B cell (primary cell): ENCODE measurements around the gene IL4R. TPM values are rescaled to one million over a fixed set of nuclear protein-coding genes. Genes with fewer than 3 reads are reported as not detected.

Experiments
- ATAC-seq: fragments of 200-7000 bp; cut with Tn5 transposase; one replicate; pipeline ENCODE4 v1.10.0; 2021; ENCODE audit warnings: low read depth, mild to moderate bottlenecking, moderate number of reproducible peaks, moderate library complexity
- CTCF ChIA-PET: fragments of 350-600 bp; sonication (Branson Sonifier 250); formaldehyde crosslinking; loops from one replicate; lab custom pipeline; 2021; ENCODE audit warnings: antibody characterized with exemption, inconsistent platforms; lab: Charles Lee
- POLR2A ChIA-PET: fragments of 350-600 bp; sonication (Branson Sonifier 250); formaldehyde crosslinking; loops from one replicate; lab custom pipeline; 2021; ENCODE audit warnings: antibody characterized with exemption; lab: Charles Lee
- DNase-seq: peaks from one replicate; pipeline ENCODE4 v3.0.0; 2013
- H2AFZ ChIP-seq: 2 replicates; pipeline ENCODE4 v1.6.1; 2012; ENCODE audit warnings: mild to moderate bottlenecking, low read depth, low read length; ENCODE audit not compliant: insufficient read depth, poor library complexity, severe bottlenecking
- H3K27ac ChIP-seq, 2 donors: 1 replicate in 1 of 2; 2 replicates in 1 of 2; pipeline ENCODE4 v1.5.1; 2012 to 2013; ENCODE audit warnings: low read length in 2 of 2, mild to moderate bottlenecking in 2 of 2, moderate library complexity in 1 of 2
- H3K27me3 ChIP-seq, 4 experiments: fragments of 200-600 bp in 1 of 4; sonication (generic) in 1 of 4; replicated peaks in 1 of 4; 1 replicate in 2 of 4; 2 replicates in 2 of 4; pipeline versions ENCODE4 v1.6.1 to v1.7.0; 2013 to 2016; ENCODE audit warnings: low read length in 3 of 4, mild to moderate bottlenecking in 2 of 4, mixed read lengths in 1 of 4, moderate library complexity in 1 of 4; ENCODE audit not compliant: insufficient read depth in 4 of 4, control insufficient read depth in 3 of 4; ENCODE audit errors: control extremely low read depth in 1 of 4
- H3K36me3 ChIP-seq, 2 experiments: replicated peaks in 1 of 2; 1 replicate in 1 of 2; 2 replicates in 1 of 2; pipeline versions ENCODE4 v1.6.1 to v1.7.1; 2013; ENCODE audit warnings: low read length in 1 of 2; ENCODE audit not compliant: insufficient read depth in 2 of 2, control insufficient read depth in 1 of 2; ENCODE audit errors: control extremely low read depth in 1 of 2, extremely low read depth in 1 of 2
- H3K4me1 ChIP-seq, 2 donors: fragments of 200-600 bp in 1 of 2; sonication (generic) in 1 of 2; 1 replicate in 1 of 2; 2 replicates in 1 of 2; pipeline versions ENCODE4 v1.5.1 to v1.6.1; 2013 to 2017; ENCODE audit warnings: low read length in 2 of 2; ENCODE audit not compliant: control insufficient read depth in 2 of 2, insufficient read depth in 2 of 2
- H3K4me2 ChIP-seq: replicated peaks from 2 replicates; pipeline ENCODE3; 2012; ENCODE audit warnings: mild to moderate bottlenecking, low read depth, low read length; ENCODE audit not compliant: poor library complexity, severe bottlenecking
- H3K4me3 ChIP-seq, 5 experiments: fragments of 200-600 bp in 1 of 5; sonication (generic) in 1 of 5; 1 replicate in 3 of 5; 2 replicates in 2 of 5; pipeline versions ENCODE4 v1.5.1 to v1.7.0; 2011 to 2016; ENCODE audit warnings: low read length in 4 of 5, mild to moderate bottlenecking in 4 of 5, low read depth in 2 of 5, control low read depth in 1 of 5, moderate library complexity in 1 of 5; ENCODE audit not compliant: insufficient read depth in 1 of 5; ENCODE audit errors: control extremely low read depth in 1 of 5, extremely low read depth in 1 of 5
- H3K79me2 ChIP-seq: fragments of 200-600 bp; sonication (generic); one replicate; pipeline ENCODE4 v1.6.0; 2016; ENCODE audit warnings: low read length; ENCODE audit not compliant: control insufficient read depth, insufficient read depth
- H3K9ac ChIP-seq: fragments of 200-600 bp; sonication (generic); 2 replicates; pipeline ENCODE4 v1.6.1; 2017; ENCODE audit warnings: mild to moderate bottlenecking, low read length, moderate library complexity
- H3K9me3 ChIP-seq, 3 donors: one replicate each; pipeline versions ENCODE4 v1.6.1 to v1.7.1; 2013; ENCODE audit warnings: low read length in 2 of 3; ENCODE audit not compliant: control insufficient read depth in 2 of 3, insufficient read depth in 1 of 3; ENCODE audit errors: control extremely low read depth in 1 of 3
- H4K20me1 ChIP-seq: 2 replicates; pipeline ENCODE4 v1.6.0; 2012; ENCODE audit warnings: mild to moderate bottlenecking, low read length; ENCODE audit not compliant: insufficient read depth, control insufficient read depth, poor library complexity, severe bottlenecking
- H3K27ac Mint-ChIP-seq: one replicate; pipeline ENCODE4 v1.8.0; 2021; ENCODE audit warnings: mixed read lengths
- H3K27me3 Mint-ChIP-seq: one replicate; pipeline ENCODE4 v1.8.0; 2021; ENCODE audit warnings: mixed read lengths
- H3K4me1 Mint-ChIP-seq: one replicate; pipeline ENCODE4 v1.8.0; 2021; ENCODE audit warnings: mixed read lengths
- H3K4me3 Mint-ChIP-seq: one replicate; pipeline ENCODE4 v1.8.0; 2021; ENCODE audit warnings: mixed read lengths
- H3K9me3 Mint-ChIP-seq: one replicate; pipeline ENCODE4 v1.8.0; 2022; ENCODE audit warnings: mixed read lengths; ENCODE audit not compliant: insufficient read depth
- EZH2 ChIP-seq: IDR thresholded peaks from 2 replicates; pipeline ENCODE4 v1.6.1; 2012; ENCODE audit warnings: borderline replicate concordance, low read depth, mild to moderate bottlenecking, moderate library complexity, low read length; ENCODE audit not compliant: insufficient read depth, poor library complexity, severe bottlenecking
- WGBS: methylation state at CpG from one replicate; pipeline ENCODE4 v1.1.5; 2013; ENCODE audit warnings: missing lambda C conversion rate; ENCODE audit not compliant: insufficient coverage; 5-methylcytosine and 5-hydroxymethylcytosine counted together
- intact Hi-C: fragments of 100-400 bp; cut with micrococcal nuclease; formaldehyde crosslinking; loops from one replicate; pipeline ENCODE4 v1.10.0; 2022
- polyA plus RNA-seq: library from polyadenylated mRNA; depleted of rRNA; stranded (reverse); fragments of >200 nt; gene quantifications from 2 replicates; pipeline ENCODE4 v1.2.3, GENCODE V29; 2012
- total RNA-seq, 2 donors: library from RNA; stranded (reverse); fragments of 120-200 nt in 1 of 2; gene quantifications; 1 replicate in 1 of 2; 2 replicates in 1 of 2; pipeline versions ENCODE4 v1.2.3 to v1.2.4, GENCODE V29; 2013 to 2022
- TF ChIP-seq, protein P1 (sequence below): fragments of 200-600 bp; IDR thresholded peaks from one replicate; pipeline ENCODE4 v1.8.0; 2022; ENCODE audit warnings: antibody characterized with exemption, mild to moderate bottlenecking

IL4R gene
- total and polyA plus RNA-seq, 2 donors (not counting 1 experiment from before 2014, with no cell fraction given): 311 to 966 TPM

DNA sequence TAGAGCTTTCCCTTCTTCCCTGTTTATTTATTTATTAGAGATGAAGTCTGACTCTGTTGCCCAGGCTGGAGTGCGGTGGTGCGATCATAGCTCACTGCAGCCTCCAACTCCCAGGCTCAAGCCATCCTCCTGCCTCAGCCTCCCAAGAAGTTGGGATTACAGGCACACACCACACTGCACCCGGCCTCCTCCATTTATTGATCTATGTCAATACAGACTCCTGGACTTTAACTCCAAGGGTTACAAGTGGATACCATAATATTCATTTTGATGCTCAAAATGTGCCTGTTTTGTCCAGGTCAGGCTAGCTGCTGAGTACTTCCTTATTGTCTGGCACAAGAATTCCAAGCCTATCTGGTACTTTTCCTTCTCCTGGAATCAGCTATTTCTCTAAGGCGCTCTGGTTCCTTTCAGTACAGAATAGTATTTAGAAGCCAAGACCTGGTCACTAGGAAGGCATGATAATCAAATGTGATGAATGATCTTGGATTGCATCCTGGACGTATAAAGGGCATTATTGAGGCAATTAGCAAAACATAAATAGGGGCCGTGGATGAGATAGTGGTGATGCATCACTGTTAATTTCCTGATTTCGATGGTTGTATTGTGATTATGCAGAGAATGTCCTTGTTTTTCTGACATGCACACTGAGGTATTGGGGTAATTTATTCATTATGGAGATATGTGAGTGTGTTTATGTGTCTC lies 21.7 kb downstream of the IL4R start:
- H3K27ac Mint-ChIP-seq: peak overlapping the region; percentile 18
- Histone ChIP-seq H3K9ac (no peak overlapping the region), H3K79me2 (peaks cover 97% of the 10 kb centered on the region), H4K20me1 (peaks cover 93% of the 10 kb centered on the region), H3K27ac (peak overlapping the region in 1 of 2 donors; percentile 14), H3K4me3 (no peak overlapping the region), H3K9me3 (no peaks in the 10 kb centered on the region), H3K36me3 (peaks cover 11 to 88% of the 10 kb centered on the region in 2 experiments), H2AFZ (no peak overlapping the region), H3K4me1 (peaks cover 36 to 41% of the 10 kb centered on the region in 2 donors), H3K27me3 (no peaks in the 10 kb centered on the region), H3K4me2 (peak overlapping the region; percentile 5)
- POLR2A ChIA-PET: no interaction called here
- CTCF ChIA-PET: interaction anchor here (1.3 to 2.3 kb wide), 2 partner anchors 103 to 157 kb away, joined by 3 to 7 read pairs; no protein-coding TSS in a partner anchor
- intact Hi-C loops: no loop called here
- H3K4me1 Mint-ChIP-seq: peaks cover 47% of the 10 kb centered on the region
- no peak overlapping the region for H3K4me3 Mint-ChIP-seq
- no peaks in the 10 kb centered on the region for H3K27me3 Mint-ChIP-seq
- DNase-seq (no peak), ATAC-seq (no peak)
- TF ChIP-seq, protein P1, sequence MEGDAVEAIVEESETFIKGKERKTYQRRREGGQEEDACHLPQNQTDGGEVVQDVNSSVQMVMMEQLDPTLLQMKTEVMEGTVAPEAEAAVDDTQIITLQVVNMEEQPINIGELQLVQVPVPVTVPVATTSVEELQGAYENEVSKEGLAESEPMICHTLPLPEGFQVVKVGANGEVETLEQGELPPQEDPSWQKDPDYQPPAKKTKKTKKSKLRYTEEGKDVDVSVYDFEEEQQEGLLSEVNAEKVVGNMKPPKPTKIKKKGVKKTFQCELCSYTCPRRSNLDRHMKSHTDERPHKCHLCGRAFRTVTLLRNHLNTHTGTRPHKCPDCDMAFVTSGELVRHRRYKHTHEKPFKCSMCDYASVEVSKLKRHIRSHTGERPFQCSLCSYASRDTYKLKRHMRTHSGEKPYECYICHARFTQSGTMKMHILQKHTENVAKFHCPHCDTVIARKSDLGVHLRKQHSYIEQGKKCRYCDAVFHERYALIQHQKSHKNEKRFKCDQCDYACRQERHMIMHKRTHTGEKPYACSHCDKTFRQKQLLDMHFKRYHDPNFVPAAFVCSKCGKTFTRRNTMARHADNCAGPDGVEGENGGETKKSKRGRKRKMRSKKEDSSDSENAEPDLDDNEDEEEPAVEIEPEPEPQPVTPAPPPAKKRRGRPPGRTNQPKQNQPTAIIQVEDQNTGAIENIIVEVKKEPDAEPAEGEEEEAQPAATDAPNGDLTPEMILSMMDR: no peak
- TF ChIP-seq EZH2: no peak
- H3K9me3 Mint-ChIP-seq: no peaks in the 10 kb centered on the region
- 98% methylated on average over 3 of the region's 7 CpGs for WGBS

DNA sequence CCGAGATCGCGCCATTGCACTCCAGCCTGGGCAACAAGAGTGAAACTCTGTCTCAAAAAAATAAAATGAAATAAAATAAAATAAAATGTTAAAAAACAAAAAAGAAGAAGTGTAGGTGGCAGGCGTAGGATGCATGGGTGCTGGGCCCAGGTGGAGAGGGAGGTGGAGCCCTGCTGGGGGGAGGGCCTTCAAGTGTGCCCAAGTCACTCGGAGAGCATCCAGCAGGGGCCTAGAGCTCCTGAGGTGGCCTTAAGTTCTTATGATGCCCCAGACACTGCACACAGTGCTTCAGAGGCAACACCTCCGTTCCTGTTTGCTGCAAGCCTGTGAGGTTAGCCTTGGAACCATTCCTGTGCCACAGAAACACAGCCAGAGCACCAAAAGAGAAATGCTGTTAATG lies 23.2 kb downstream of the IL4R start:
- Histone ChIP-seq H3K36me3 (peaks cover 8 to 89% of the 10 kb centered on the region in 2 experiments), H3K79me2 (peaks cover 99% of the 10 kb centered on the region), H3K4me1 (peaks cover 41 to 49% of the 10 kb centered on the region in 2 donors), H3K9me3 (no peaks in the 10 kb centered on the region), H3K4me3 (no peak overlapping the region), H4K20me1 (peaks cover 96% of the 10 kb centered on the region), H3K27ac (no peak overlapping the region), H3K4me2 (peak overlapping the region; percentile 5), H2AFZ (no peak overlapping the region), H3K27me3 (no peaks in the 10 kb centered on the region), H3K9ac (no peak overlapping the region)
- 10% methylated on average over 2 of the region's 6 CpGs for WGBS
- CTCF ChIA-PET: interaction anchor here (2.3 to 3.9 kb wide), 2 partner anchors 104 to 158 kb away, joined by 7 to 11 read pairs; no protein-coding TSS in a partner anchor
- POLR2A ChIA-PET: no interaction called here
- Mint-ChIP-seq H3K27ac (peak overlapping the region; percentile 59), H3K4me1 (peaks cover 51% of the 10 kb centered on the region), H3K9me3 (no peaks in the 10 kb centered on the region), H3K27me3 (no peaks in the 10 kb centered on the region), H3K4me3 (no peak overlapping the region)
- intact Hi-C loops: no loop called here
- no peak for TF ChIP-seq EZH2
- TF ChIP-seq, protein P1: no peak
- DNase-seq (no peak), ATAC-seq (peak; percentile 54)
